ENCODE results near the gene MUC2.

MUC2 gene

GRCh38 chr11:1121331-1121812 is 46.7 kb downstream of the MUC2 start:
- TF ChIP-seq EZH2phosphoT487 (IDR thresholded peaks at IDR 0.05; ENCODE audit: low read length): no peak
- no peak for TF ChIP-seq EZH2 (optimal IDR thresholded peaks at IDR 0.05; ENCODE audit: low read depth, low read length)
- no peak for TF ChIP-seq CTCF (IDR thresholded peaks at IDR 0.05; ENCODE audit: low read length)
- no peak overlapping the region for H3K27ac ChIP-seq (ENCODE audit: low read length)

GRCh38 chr11:1121813-1122663 is 47.4 kb downstream of the MUC2 start:
- H3K9me3 ChIP-seq (replicated peaks; ENCODE audit: insufficient read depth, low read length): no peaks in the 10 kb centered on the region
- H4K20me1 ChIP-seq (ENCODE audit: insufficient read depth, low read length): no peaks in the 10 kb centered on the region
- no peaks in the 10 kb centered on the region for H3K79me2 ChIP-seq (ENCODE audit: low read length)
- H3K4me3 ChIP-seq (ENCODE audit: low read length): no peak overlapping the region
- no peaks in the 10 kb centered on the region for H3F3A ChIP-seq (ENCODE audit: insufficient read depth, low read length)
- H3K9me2 ChIP-seq (replicated peaks; ENCODE audit: insufficient read depth, low read length): no peaks in the 10 kb centered on the region
- DNase-seq: no peak
- peaks cover 75% of the 10 kb centered on the region for H3K27me3 ChIP-seq (replicated peaks; ENCODE audit: insufficient read depth, low read length)
- H3K4me2 ChIP-seq (ENCODE audit: low read depth, low read length): no peak overlapping the region
- no peak overlapping the region for H2AFZ ChIP-seq (ENCODE audit: low read length)
- H3K36me3 ChIP-seq (replicated peaks; ENCODE audit: insufficient read depth, low read length): no peaks in the 10 kb centered on the region
- TF ChIP-seq EZH2 (optimal IDR thresholded peaks at IDR 0.05; ENCODE audit: low read depth, low read length) (no peak), EZH2phosphoT487 (IDR thresholded peaks at IDR 0.05; ENCODE audit: low read length) (no peak), CTCF (IDR thresholded peaks at IDR 0.05; ENCODE audit: low read length) (no peak)
- no peaks in the 10 kb centered on the region for H3K4me1 ChIP-seq (ENCODE audit: low read length)
- H3K27ac ChIP-seq (ENCODE audit: low read length): no peak overlapping the region
- H3K9ac ChIP-seq (ENCODE audit: low read length): no peak overlapping the region

More at GRCh38 chr11:1121331-1121812, 46.7 kb downstream of the MUC2 start:
- no peak for DNase-seq
- Histone ChIP-seq H3K4me2 (ENCODE audit: low read depth, low read length) (no peak overlapping the region), H3K9me3 (replicated peaks; ENCODE audit: insufficient read depth, low read length) (no peaks in the 10 kb centered on the region), H3F3A (ENCODE audit: insufficient read depth, low read length) (no peaks in the 10 kb centered on the region), H3K27me3 (replicated peaks; ENCODE audit: insufficient read depth, low read length) (peaks cover 75% of the 10 kb centered on the region), H3K4me1 (ENCODE audit: low read length) (no peaks in the 10 kb centered on the region), H3K79me2 (ENCODE audit: low read length) (no peaks in the 10 kb centered on the region), H3K9me2 (replicated peaks; ENCODE audit: insufficient read depth, low read length) (no peaks in the 10 kb centered on the region), H4K20me1 (ENCODE audit: insufficient read depth, low read length) (no peaks in the 10 kb centered on the region), H3K9ac (ENCODE audit: low read length) (no peak overlapping the region), H3K36me3 (replicated peaks; ENCODE audit: insufficient read depth, low read length) (no peaks in the 10 kb centered on the region), H2AFZ (ENCODE audit: low read length) (no peak overlapping the region), H3K4me3 (ENCODE audit: low read length) (no peak overlapping the region)

- H3K9me3 ChIP-seq (replicated peaks; ENCODE audit: insufficient read depth, low read length): no peaks in the 10 kb centered on the region
- no peaks in the 10 kb centered on the region for H3K36me3 ChIP-seq (replicated peaks; ENCODE audit: insufficient read depth, low read length)
- no peak overlapping the region for H3K9ac ChIP-seq (ENCODE audit: low read length)
- TF ChIP-seq EZH2phosphoT487 (IDR thresholded peaks at IDR 0.05; ENCODE audit: low read length) (no peak), CTCF (IDR thresholded peaks at IDR 0.05; ENCODE audit: low read length) (no peak), EZH2 (optimal IDR thresholded peaks at IDR 0.05; ENCODE audit: low read depth, low read length) (no peak)
- no peak overlapping the region for H2AFZ ChIP-seq (ENCODE audit: low read length)
- no peaks in the 10 kb centered on the region for H3F3A ChIP-seq (ENCODE audit: insufficient read depth, low read length)
- DNase-seq: no peak
- no peaks in the 10 kb centered on the region for H4K20me1 ChIP-seq (ENCODE audit: insufficient read depth, low read length)
- no peaks in the 10 kb centered on the region for H3K9me2 ChIP-seq (replicated peaks; ENCODE audit: insufficient read depth, low read length)
- no peak overlapping the region for H3K4me3 ChIP-seq (ENCODE audit: low read length)
- H3K79me2 ChIP-seq (ENCODE audit: low read length): no peaks in the 10 kb centered on the region
- peaks cover 75% of the 10 kb centered on the region for H3K27me3 ChIP-seq (replicated peaks; ENCODE audit: insufficient read depth, low read length)
- H3K27ac ChIP-seq (ENCODE audit: low read length): no peak overlapping the region
- no peaks in the 10 kb centered on the region for H3K4me1 ChIP-seq (ENCODE audit: low read length)
- H3K4me2 ChIP-seq (ENCODE audit: low read depth, low read length): no peak overlapping the region
Observed at GRCh38 chr11:1122664-1123002, 48.0 kb downstream of the MUC2 start.

Data from MM.1S (cell line).